HG03575 (cell line): ENCODE data around the gene MCOLN2.
"Not testable (repeated sequence)": the region's sequence is repeated elsewhere in the genome, so short reads cannot be mapped to it uniquely, and the experiment has no call there.

Source experiments
- ATAC-seq: cut with Tn5 transposase; IDR thresholded peaks from one replicate; pipeline ENCODE4 v1.9.1; 2021; ENCODE audit not compliant: unreplicated experiment, insufficient number of reproducible peaks, low FRiP score; ENCODE audit errors: extremely low read depth

The MCOLN2 gene

GRCh38 chr1:84996846-84997666, at the start of gene MCOLN2:
Gene MCOLN2 (minus strand): TSS chr1:84997113. CDS start chr1:84996872, 241 bp downstream.
- no peak for ATAC-seq

DNA sequence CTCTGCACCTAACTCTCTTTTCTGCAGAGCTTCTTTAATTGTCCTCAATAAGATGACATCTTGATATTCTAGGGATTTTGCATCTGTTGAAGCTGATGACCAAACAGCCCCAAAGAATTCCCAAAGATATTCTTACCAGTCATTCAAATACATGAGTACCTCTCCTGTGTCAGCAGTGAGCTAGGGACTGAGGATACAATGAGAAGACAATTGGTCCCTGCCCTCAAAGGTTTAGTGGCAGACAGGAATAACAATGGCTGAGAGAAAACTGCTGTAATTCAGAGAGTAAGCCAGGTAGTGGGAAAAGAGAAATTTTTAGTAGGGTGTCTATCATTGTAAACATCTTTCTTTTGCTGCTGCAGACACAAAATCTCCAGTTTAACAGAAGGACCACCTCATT, 45.5 kb upstream of the MCOLN2 start:
- no peak for ATAC-seq

GRCh38 chr1:85041793-85042192, 44.9 kb upstream of the MCOLN2 start:
- ATAC-seq: no peak

- no peak for ATAC-seq
These were observed 36.3 kb upstream of the MCOLN2 start for GRCh38 chr1:85033221-85033620.

DNA sequence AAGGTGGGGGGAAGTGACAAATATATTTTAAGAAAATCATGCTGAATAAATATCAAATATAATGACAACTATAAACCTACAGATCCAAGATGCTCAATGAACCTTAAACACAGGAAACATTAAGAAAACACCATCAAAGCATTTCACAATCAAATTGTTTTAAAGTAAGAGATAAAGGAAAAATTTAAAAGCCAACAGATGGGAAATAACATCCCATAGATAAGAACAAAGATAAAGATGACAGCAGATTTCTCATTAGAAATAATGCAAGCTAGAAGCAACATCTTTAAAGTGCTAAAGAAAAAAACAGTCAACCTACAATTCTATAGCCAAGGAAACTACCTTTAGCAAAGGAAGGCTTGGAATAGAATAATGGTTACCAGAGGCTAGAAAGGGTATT, 33.6 kb upstream of the MCOLN2 start:
- ATAC-seq: no peak

GRCh38 chr1:85028151-85028550, 31.2 kb upstream of the MCOLN2 start:
- ATAC-seq: no peak

GRCh38 chr1:85027242-85027983, 30.5 kb upstream of the MCOLN2 start:
- ATAC-seq: peak; percentile 77

GRCh38 chr1:85025940-85026339, 29.0 kb upstream of the MCOLN2 start:
- no peak for ATAC-seq

- no peak for ATAC-seq
These were observed 27.8 kb upstream of the MCOLN2 start for GRCh38 chr1:85024736-85025135.

DNA sequence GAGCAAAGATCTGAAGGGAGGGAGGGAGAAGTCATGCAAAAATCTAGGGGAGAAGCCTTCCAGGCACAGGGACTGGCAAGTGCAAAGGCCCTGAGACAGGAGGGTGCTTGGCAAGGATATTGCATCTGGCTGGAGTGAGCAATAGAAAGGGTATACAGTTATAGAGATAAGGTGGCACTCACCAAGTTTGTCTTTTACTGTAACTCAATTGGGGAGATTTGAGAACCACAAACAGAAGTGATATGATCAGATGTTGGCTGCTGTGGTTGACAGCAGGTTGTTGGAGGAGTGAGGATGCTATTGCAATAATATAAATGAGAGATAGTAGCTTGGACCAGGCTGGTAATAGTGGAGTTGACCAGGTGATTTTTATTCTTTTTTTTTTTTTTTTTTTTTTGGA, 25.8 kb upstream of the MCOLN2 start:
- no peak for ATAC-seq

DNA sequence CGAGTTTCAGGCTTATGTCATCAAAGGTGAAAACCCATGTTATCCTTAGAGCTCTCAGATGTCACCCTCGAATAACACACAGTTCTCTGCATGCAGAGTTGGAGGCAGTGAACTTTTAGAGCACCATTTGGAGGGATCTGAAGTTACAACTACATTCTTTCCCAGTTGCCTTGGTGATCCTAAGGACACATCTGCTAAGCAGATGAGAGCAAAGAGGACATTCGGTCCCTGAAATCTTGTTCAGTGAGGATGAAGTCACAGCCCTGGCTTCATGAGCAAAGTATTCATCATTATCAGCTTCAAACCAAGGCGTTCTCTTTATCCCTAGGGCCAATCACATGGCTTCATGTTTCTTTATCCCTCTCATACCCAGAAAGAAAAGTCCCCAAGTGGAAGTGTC, 23.1 kb upstream of the MCOLN2 start:
- no peak for ATAC-seq

DNA sequence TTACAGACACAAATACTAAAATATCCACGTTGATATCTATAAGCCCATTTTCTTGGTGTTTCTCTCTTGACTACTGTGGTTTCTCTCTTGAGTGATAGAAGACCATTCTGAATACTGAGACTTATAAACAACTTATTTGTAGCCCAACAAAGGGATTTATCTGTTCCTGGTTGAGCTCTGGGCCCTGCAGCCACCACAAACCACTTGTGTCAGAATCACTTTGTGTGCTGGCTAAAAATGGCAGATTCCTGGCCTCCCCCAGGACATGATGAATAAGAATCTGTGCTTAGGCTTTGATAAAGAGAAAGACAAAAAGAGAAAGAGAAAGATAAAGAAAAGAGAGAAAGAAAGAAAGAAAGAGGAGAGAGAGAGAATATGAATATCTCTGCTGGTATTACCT, 18.9 kb upstream of the MCOLN2 start:
- ATAC-seq: no peak

DNA sequence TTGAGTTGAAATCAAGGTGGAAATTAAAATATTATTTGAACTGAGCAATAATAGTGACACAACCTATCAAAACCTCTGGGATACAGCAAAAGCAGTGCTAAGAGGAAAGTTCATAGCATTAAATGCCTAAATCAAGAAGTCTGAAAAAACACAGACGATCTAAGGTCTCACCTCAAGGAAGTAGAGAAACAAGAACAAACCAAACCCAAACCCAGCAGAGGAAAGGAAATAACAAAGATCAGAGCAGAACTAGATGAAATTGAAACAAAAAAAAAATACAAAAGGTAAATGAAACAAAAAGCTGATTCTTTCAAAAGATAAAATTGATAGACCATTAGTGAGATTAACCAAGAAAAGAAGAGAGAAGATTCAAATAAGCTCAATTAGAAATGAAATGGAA, 8.7 kb upstream of the MCOLN2 start:
- ATAC-seq: not testable (repeated sequence)

- no peak for ATAC-seq
These were observed 4.8 kb upstream of the MCOLN2 start for GRCh38 chr1:85001742-85002141.

GRCh38 chr1:84998642-84999280, 1.8 kb upstream of the MCOLN2 start:
- no peak for ATAC-seq

DNA sequence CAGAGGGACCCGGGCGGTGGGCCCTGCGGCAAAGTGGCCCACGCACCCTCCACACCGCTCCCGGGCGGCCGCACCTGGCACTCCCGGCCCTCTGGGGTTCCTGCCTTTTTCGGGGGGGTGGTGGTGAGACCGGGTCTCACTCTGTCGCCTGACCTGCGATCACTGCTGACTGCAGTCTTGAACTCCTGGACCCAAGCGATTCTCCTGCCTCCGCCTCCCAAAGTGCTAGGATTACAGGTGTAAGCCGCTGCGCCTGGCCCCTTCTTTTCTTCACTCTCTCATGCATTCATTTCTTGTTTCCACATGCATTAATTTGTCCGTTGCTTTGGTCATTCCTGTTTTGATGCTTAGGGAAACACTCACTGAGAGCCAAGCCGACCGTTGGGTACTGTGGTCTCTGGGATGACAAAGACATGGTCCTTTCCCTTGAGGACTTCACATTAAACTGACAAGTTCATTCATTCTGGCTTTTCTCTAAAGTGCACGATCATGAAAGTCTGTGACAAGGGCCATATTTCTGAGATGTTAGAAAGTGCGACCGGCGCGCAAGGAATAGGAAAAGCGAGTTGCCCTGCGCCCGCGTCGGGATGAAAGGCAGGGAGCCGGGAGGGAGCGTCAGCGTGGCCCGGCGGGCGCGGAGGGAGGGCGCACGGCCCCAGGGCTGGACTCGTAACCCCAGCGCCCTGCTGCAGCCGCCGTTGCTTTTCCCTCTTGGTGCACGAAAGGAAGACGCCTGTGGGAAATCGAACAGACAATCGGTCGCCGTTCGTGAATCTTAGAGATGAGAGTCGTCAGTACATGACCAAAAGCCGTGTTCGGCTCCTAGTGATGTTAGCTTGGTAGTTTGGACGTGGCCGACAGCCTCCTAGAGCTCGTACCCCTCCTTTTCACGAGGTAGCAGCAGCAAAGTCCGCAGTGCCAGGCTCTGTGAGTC, 1.0 kb upstream of the MCOLN2 start:
- no peak for ATAC-seq

- ATAC-seq: peak; percentile 35
These were observed 1.2 kb downstream of the MCOLN2 start for GRCh38 chr1:84995484-84996334.
